Liver (tissue), 9 donors: ENCODE data around the gene EIF4B. TPM values are rescaled to one million over a fixed set of nuclear protein-coding genes. Genes with fewer than 3 reads are reported as not detected.

Source experiments
- DNase-seq: peaks from one replicate; pipeline ENCODE4 v3.0.0-alpha.2; 2017; ENCODE audit warnings: low spot score
- H3K27ac ChIP-seq, 2 donors: one replicate each; pipeline ENCODE4 v1.7.0; 2013; ENCODE audit warnings: inconsistent platforms in 2 of 2, low read length in 2 of 2, control low read depth in 1 of 2, low read depth in 1 of 2, mild to moderate bottlenecking in 1 of 2
- H3K27me3 ChIP-seq, 4 donors: one replicate each; pipeline versions ENCODE4 v1.6.1 to v1.7.0; 2013; ENCODE audit warnings: low read length in 3 of 4, inconsistent platforms in 1 of 4, mild to moderate bottlenecking in 1 of 4, moderate library complexity in 1 of 4; ENCODE audit not compliant: control insufficient read depth in 4 of 4, insufficient read depth in 4 of 4
- H3K36me3 ChIP-seq, 4 donors: one replicate each; pipeline versions ENCODE4 v1.6.1 to v1.7.0; 2013; ENCODE audit warnings: low read length in 3 of 4, mild to moderate bottlenecking in 3 of 4, low read depth in 1 of 4, moderate library complexity in 1 of 4; ENCODE audit not compliant: control insufficient read depth in 4 of 4, insufficient read depth in 3 of 4
- H3K4me1 ChIP-seq, 4 donors: one replicate each; pipeline versions ENCODE4 v1.6.1 to v1.7.0; 2013; ENCODE audit warnings: low read length in 3 of 4, mild to moderate bottlenecking in 3 of 4, moderate library complexity in 1 of 4; ENCODE audit not compliant: control insufficient read depth in 4 of 4, insufficient read depth in 4 of 4
- H3K4me3 ChIP-seq, 3 donors: one replicate each; pipeline versions ENCODE4 v1.6.1 to v1.7.0; 2013; ENCODE audit warnings: low read length in 3 of 3, control low read depth in 1 of 3, low read depth in 1 of 3, mild to moderate bottlenecking in 1 of 3
- H3K9ac ChIP-seq, 2 donors: one replicate each; pipeline ENCODE4 v1.7.0; 2013; ENCODE audit warnings: low read length in 2 of 2, mild to moderate bottlenecking in 2 of 2, moderate library complexity in 2 of 2, control low read depth in 1 of 2, low read depth in 1 of 2
- H3K9me3 ChIP-seq, 4 donors: one replicate each; pipeline versions ENCODE4 v1.6.1 to v1.7.0; 2013; ENCODE audit warnings: low read length in 3 of 4; ENCODE audit not compliant: control insufficient read depth in 4 of 4
- FOXA2 ChIP-seq: IDR thresholded peaks from 2 replicates; pipeline ENCODE4 v1.6.1; 2016; ENCODE audit warnings: antibody characterized with exemption
- GABPA ChIP-seq, 2 donors: IDR thresholded peaks in 1 of 2; conservative IDR thresholded peaks in 1 of 2; 2 replicates each; pipeline ENCODE4 v1.6.1; 2016; ENCODE audit warnings: antibody characterized with exemption in 2 of 2, mild to moderate bottlenecking in 1 of 2, moderate library complexity in 1 of 2
- RAD21 ChIP-seq, 2 donors: IDR thresholded peaks; 2 replicates each; pipeline ENCODE4 v1.6.1; 2016; ENCODE audit warnings: antibody characterized with exemption in 2 of 2, mild to moderate bottlenecking in 2 of 2
- REST ChIP-seq: IDR thresholded peaks from 2 replicates; pipeline ENCODE4 v1.6.1; 2016; ENCODE audit warnings: antibody characterized with exemption, mild to moderate bottlenecking
- WGBS: extraction: QIAGEN DNeasy Blood & Tissue Kit; methylation state at CpG from one replicate; pipeline ENCODE4 v1.1.7; 2013; 5-methylcytosine and 5-hydroxymethylcytosine counted together
- polyA plus RNA-seq, 2 donors: library from polyadenylated mRNA; stranded (reverse) in 1 of 2; unstranded in 1 of 2; fragments of 200-250 nt in 1 of 2; fragments of >200 nt in 1 of 2; fragmentation: Nextera tagmentation in 1 of 2; extraction: Ambion mirVana in 1 of 2; gene quantifications; one replicate each; pipeline versions ENCODE4 v1.2.1 to v1.2.3, GENCODE V29; 2013 to 2015
- total RNA-seq, 2 donors: library from RNA; depleted of rRNA; stranded (reverse); fragments of >200 nt; gene quantifications; one replicate each; pipeline ENCODE4 v1.2.3, GENCODE V29; 2014
- TF ChIP-seq, protein P1 (sequence below): IDR thresholded peaks from 2 replicates; pipeline ENCODE4 v1.6.1; 2016; ENCODE audit warnings: antibody characterized with exemption
- donor health status: healthy.
- donor health status: healthy.
- donor health status: healthy.
- donor health status: healthy.
- donor health status: healthy.

The EIF4B gene
- total and polyA plus RNA-seq, 4 donors, result 32.1 to 273 (median 169) TPM

DNA sequence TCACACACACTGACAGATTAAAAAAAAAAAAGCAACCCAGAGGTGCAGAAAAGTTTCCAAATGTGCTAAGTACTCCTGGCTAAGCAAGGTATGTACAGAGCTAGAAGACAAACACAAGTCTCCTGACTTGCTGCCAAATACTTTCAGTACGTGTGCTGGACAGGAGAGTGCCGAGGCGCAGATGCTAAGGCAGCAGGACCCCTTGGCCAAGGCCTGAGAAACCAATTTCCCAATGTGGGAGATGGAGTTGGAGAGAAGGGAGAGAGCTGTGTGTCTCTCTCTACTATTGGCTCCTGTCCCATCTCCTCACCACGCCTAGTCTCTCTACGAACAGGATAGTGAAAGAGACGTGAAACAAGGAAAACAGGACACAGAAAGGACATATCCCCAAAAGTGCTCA is 67.6 kb downstream of the EIF4B start:
- Histone ChIP-seq H3K9ac (no peak overlapping the region), H3K36me3 (peaks cover 6 to 16% (median 8%) of the 10 kb centered on the region in 4 donors), H3K27ac (no peak overlapping the region), H3K4me3 (no peak overlapping the region), H3K4me1 (peaks cover 4 to 34% (median 10%) of the 10 kb centered on the region in 4 donors), H3K27me3 (no peaks in the 10 kb centered on the region), H3K9me3 (no peaks in the 10 kb centered on the region)
- no peak for DNase-seq
- WGBS, result 42% methylated on average over 6 of the region's 6 CpGs
- TF ChIP-seq RAD21 (IDR thresholded peaks at IDR 0.05), result no peak
- TF ChIP-seq GABPA (IDR thresholded peaks at IDR 0.05 in 1 of 2, conservative IDR thresholded peaks at IDR 0.05 in 1 of 2), result no peak
- no peak for TF ChIP-seq REST
- TF ChIP-seq, protein P1, sequence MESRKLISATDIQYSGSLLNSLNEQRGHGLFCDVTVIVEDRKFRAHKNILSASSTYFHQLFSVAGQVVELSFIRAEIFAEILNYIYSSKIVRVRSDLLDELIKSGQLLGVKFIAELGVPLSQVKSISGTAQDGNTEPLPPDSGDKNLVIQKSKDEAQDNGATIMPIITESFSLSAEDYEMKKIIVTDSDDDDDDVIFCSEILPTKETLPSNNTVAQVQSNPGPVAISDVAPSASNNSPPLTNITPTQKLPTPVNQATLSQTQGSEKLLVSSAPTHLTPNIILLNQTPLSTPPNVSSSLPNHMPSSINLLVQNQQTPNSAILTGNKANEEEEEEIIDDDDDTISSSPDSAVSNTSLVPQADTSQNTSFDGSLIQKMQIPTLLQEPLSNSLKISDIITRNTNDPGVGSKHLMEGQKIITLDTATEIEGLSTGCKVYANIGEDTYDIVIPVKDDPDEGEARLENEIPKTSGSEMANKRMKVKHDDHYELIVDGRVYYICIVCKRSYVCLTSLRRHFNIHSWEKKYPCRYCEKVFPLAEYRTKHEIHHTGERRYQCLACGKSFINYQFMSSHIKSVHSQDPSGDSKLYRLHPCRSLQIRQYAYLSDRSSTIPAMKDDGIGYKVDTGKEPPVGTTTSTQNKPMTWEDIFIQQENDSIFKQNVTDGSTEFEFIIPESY, result no peak

- WGBS, result 89% methylated on average over 11 of the region's 11 CpGs
- H3K36me3 ChIP-seq, result peaks cover 6 to 16% (median 8%) of the 10 kb centered on the region in 4 donors
Observed at GRCh38 chr12:53074283-53074998, 68.2 kb downstream of the EIF4B start.

More at GRCh38 chr12:53074283-53074998, 68.2 kb downstream of the EIF4B start:
- H3K4me1 ChIP-seq, result peaks cover 4 to 29% (median 11%) of the 10 kb centered on the region in 4 donors
- H3K4me3 ChIP-seq, result no peak overlapping the region
- H3K27ac ChIP-seq, result no peak overlapping the region
- H3K9me3 ChIP-seq, result no peaks in the 10 kb centered on the region
- no peaks in the 10 kb centered on the region for H3K27me3 ChIP-seq
- TF ChIP-seq GABPA (IDR thresholded peaks at IDR 0.05 in 1 of 2, conservative IDR thresholded peaks at IDR 0.05 in 1 of 2) (no peak), RAD21 (IDR thresholded peaks at IDR 0.05) (no peak), REST (no peak), FOXA2 (no peak)
- H3K9ac ChIP-seq, result no peak overlapping the region
- no peak for DNase-seq
